GM19099 (cell line): Measurements from ENCODE around the gene OPRM1.

Experiments
- POLR2A ChIP-seq: IDR thresholded peaks from 3 replicates; pipeline ENCODE4 v1.6.1; 2011; ENCODE audit warnings: low read depth; ENCODE audit not compliant: insufficient read length; ENCODE audit errors: extremely low read depth

Gene OPRM1

DNA sequence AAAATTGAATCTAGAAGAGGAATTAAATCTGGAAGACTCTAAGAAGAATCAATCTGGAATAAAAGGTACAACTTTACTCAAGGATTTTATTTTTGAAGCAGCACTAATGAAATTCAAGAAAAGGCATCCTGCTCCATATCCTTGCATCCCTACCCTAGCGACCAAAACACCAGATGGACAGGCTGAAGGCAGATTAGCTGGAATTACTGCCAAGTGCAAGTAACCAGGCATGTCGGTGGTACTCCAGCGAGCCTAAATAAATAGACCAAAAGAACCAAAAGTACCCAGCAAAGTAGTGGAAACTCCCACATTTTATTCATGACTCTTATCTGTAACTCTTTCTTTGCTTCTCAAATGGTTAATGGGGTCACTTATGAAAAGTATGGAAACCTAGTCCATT lies 21.0 kb downstream of the OPRM1 start:
- no peak for TF ChIP-seq POLR2A

DNA sequence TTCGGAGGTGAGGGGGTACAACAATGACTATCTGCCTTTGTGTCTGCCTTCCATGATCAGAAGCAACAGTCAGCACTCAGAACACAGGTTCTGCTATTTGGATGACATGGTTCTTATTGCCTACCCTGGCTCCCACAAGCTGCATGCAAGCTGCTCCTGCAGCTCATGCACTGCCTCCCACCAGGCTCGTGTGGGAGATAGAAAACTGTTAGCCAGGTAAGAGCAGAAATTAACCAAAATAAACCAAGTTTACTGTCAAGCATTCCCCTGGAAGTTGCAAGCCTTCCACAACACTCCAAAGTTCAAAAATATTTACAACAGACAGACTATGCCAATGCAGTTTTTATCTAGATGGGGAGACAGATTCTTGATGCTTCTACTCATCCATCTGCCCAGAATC lies 31.0 kb downstream of the OPRM1 start:
- TF ChIP-seq POLR2A: no peak

DNA sequence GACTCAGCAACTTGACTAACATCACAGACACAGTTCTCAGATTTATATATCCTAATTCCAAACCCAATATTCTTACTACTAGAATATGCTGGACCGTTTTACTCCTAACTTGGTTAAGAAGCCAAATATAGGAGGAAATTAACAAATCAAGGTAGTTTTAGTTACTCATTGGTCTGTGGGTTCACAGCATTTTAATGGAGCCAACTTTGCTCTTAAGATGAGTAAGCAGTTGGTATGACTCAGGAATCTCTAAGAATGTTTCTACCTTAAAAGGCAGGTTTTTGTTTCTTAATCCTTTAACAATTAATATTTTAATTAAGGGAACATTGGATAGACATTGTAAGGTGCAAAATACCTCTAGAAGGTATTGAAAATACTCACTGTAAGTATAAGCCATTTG lies 31.6 kb downstream of the OPRM1 start:
- TF ChIP-seq POLR2A: no peak

DNA sequence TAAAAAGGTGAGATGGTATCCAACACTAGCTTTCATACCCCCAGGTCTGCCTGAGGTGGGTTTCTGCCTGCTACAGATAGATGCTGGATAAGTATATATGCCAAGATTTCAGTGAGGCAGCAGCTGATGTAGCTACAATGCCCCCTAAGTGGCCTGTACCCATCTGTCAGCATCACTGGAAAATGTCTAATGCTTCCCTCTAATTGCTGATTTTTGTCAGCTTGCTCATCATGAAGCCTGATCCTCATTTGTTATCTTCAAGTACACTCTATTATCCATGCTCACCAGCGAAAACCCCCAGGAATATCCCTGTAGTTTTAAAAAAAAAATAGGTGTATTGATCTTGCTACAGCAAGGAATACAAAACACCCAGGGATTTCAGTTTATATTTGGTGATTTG lies 32.2 kb downstream of the OPRM1 start:
- no peak for TF ChIP-seq POLR2A

DNA sequence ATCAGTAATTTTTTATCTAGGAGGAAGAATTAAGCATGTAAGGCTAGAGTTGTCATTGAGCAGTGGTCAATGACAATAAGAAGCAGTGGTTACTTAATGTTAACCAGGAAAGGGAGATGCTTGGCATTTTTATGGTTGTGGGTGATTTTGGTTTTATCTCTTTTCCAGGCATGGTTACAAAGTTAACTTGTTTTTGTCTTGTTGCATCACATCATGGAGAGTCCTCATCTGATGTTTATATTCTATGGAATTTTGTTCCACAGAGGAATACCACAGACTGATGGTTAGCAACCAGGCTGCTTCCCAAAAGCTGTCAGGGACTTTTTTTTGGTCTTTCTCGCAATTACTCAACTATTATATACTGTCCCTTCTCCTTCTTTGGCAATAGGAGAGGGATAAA lies 32.7 kb downstream of the OPRM1 start:
- TF ChIP-seq POLR2A: no peak

DNA sequence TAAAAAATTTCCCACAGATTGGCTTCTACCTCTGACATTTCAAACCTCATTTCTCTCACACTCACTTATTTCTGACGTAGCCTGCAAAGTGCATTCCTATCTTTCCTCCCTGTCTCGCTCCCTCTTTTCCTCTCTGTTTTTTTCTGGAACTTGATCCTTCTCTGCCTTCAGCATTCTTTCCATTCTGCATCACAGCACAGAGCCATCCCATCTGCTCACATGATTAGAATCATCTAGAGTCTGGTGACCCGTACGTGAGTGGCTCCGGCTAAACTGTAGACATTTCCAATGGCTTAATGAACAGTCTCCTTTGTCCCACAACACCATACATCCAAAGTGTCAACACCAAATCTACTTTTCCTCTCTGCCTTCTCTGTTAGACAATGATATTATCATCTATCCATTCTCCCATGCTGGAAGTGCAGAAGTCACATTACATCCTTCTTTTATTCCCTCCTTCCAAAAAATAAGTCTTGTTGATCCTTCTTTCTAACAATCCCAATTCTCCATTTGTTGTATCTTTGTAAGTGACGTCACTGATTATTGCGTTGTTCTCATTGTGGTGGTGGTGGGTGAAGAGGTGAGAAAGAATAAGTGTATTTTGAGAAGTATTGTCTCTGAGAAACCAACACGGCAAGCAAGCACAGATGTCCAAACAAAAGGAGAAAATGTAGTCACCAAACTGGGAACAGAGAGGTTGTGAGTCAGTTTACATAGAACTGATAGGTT lies 41.6 kb downstream of the OPRM1 start:
- TF ChIP-seq POLR2A: no peak

DNA sequence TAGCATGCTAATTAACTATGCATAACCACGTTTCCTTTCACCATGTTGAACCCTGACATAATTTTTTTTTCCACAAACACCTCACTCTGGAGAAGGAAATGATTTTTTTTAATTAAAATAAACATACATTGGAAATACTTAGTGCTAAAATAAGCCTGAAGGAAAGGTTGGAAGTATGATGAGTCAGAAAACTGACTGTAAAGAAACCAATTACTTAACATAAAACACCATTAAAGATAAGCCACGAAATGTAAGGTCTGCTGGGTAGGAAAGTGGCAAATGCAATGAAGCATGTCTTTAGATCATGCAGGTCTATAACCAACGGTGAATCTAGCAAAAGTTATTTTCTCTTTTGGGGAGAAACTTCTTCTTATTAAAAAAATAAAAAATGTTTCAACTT lies 47.5 kb downstream of the OPRM1 start:
- no peak for TF ChIP-seq POLR2A

DNA sequence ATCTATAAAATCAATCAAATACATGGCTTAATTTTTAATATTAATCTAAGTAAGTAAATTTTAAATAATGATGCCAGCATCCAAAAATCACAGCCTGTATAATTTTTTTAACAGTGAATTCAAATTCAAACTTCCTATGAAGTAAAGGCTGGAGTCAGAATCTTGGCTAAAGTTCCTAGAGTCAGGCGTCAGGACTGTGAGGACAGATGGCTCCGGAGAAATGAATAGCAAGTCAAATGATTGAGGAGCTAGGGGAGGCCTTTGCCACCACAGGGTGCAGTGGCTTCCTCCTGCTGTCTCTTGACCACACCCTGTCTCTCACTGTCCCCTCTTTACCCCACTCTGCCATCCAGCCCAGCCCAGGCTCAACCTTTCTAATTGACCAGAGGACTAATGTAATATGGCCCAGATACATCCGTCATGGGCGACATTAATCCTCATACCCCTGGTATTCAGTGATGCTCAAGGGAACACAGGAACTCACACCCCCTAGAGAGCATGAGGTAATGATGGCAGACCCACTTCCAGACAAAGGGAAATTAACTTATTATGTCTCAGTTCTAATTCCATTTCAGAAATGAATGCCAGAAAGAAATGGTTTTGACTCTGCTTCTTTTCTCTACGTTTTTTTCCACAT lies 53.4 kb downstream of the OPRM1 start:
- no peak for TF ChIP-seq POLR2A

DNA sequence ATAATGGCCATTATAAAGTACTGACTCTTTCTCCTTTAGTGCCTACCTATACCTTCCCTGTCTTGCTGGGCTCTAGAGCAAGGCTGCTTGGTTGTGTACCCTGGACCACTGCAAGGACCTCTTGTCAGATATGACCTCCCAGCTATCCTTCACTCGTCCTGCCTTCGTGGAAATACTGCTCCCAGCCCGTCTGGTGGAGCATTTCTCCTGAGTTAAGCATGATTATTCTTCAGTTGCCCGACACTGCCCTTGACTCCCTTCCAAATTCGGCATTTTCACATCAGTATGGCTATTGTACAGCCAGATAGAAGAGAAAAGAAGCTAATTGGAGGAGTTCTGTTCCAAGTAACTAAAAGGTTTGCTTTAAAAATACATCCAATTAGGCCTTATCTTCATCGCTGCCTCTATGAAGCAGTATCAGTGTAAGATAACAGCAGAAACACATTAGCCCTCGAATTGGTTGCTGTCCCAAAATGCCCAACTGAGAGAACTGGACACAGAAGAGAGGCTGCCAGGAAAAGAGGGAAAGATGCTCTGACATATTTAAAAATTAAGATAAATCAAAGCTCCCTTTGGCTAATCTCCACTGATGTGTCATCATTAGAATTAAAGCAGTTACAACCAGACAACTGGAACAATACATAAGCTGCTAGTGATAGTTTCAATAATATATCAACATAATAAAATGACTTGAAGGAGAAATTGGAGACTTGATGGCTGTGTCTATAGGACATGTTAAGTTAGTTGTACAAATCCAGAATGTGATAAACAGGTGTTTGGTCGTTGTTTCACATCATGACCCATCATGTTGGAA lies 54.4 kb downstream of the OPRM1 start:
- no peak for TF ChIP-seq POLR2A

DNA sequence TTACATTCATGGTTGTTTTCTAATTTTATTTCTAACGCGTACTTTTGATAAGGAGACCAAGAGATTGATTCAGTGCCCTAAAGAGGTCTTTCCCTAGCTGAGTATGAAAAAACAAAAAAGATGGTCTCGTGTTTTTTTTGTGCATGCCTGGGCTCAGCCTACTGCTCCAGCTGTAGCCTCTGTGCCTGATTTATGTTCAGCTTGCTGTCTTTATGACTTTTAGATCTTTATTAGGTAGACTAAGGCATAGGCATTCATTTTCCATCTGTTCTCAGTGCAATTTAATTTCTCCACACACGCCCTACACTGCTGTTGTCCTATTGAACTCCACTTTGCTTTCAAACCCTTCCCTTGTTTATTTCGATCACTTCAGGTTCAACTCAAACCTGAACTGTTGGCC lies 56.5 kb downstream of the OPRM1 start:
- no peak for TF ChIP-seq POLR2A

DNA sequence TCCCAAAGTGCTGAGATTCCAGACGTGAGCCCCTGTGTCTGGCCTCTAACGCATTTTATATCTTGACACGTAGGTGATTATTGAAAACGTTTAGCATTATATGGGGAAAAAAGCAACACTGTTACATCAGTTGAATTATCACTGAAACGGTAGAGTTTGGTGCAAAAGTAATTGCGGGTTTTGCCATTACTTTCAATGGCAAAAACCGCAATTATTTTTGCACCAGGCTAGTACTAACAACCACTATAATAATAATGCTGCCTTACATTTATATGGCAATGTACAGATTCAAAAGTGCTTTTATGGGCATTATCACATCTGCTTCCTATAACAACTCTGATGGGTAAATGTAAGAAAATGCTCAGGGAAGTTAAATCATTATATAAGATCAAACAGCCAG lies 57.3 kb downstream of the OPRM1 start:
- no peak for TF ChIP-seq POLR2A

DNA sequence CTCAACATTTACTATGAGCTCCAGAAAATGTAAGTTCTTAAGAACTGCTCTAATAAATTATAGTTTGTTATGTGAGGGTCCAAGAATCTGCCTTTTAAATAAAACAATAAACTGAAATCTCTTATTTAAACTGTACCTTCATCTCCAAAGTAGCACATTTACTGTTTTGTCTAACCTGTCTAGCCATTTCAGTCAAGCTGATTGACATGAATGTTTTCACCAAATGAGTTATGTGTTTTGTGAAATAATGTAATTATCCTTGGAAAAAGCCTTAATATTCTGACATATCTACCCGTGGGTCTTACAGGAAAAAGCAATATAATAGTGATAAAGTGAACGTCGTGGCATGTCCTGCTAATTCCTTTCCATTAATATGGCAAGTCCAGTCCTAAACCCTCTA lies 57.8 kb downstream of the OPRM1 start:
- TF ChIP-seq POLR2A: no peak

DNA sequence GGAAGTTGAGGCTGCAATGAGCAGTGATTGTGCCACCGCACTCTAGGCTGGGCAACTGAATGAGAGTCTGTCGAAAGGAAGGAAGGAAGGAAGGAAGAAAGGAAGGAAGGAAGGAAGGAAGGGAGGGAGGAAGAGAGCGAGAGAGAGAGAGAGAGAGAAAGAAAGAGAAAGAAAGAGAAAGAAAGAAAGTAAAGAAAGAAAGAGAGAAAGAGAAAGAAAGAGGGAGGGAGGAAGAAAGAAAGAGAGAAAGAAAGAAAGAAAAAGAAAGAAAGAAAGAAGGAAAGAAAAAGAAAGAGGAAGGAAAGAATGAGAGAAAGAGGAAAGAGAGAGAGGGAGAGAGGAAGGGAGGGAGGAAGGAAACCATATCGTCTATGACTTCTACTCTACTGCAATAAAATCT lies 60.2 kb downstream of the OPRM1 start:
- TF ChIP-seq POLR2A: no peak

DNA sequence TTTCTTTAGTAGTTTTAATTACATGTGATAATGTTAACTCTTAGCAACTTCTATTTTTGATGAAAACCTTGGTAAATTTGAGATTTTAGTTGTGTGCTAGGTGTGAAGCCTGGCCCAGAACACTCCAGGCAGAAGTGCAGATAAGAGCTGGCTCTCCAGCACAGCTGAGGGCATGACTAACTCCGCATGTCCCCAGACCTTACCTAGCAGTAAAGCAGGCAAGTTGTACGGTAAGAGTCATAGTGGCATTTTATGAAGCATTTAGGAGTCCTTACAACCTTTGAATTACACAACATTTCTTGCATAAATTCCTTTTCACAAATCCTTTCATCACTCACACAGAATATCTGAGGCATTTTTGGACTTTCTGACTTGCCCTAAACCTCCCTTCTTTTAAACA lies 67.2 kb downstream of the OPRM1 start:
- TF ChIP-seq POLR2A: no peak

DNA sequence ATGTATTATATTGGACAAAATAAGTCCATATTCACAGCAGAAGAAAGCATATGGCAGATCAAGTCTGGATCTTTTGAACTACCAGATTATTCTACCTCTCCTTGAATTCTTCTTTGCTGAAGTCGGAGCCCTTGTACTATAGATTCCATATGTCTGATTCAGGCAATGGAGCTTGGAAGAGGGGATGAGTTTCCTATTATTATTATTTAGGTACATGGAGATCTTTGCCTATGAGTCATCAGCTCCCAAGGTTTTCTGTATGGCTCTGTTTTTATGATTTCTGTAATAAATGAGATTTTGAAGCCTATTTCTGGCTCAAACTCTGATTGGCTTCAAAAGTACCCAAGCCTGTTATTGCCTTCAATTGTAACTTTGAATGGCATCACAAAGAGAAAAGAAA lies 72.0 kb downstream of the OPRM1 start:
- TF ChIP-seq POLR2A: no peak
